ENCODE results near the gene IGSF6.
"Not testable (repeated sequence)": the region's sequence is repeated elsewhere in the genome, so short reads cannot be mapped to it uniquely, and the experiment has no call there.

IGSF6 gene

GRCh38 chr16:21618281-21618680 lies 34.1 kb downstream of the IGSF6 start:
- Histone ChIP-seq H3K4me3 (ENCODE audit: low read length) (no peak overlapping the region), H3K27ac (ENCODE audit: low read depth, low read length) (no peak overlapping the region), H3K36me3 (ENCODE audit: control insufficient read depth, insufficient read depth, low read length) (peaks cover 8% of the 10 kb centered on the region), H3K4me1 (ENCODE audit: control insufficient read depth, insufficient read depth, low read length) (no peaks in the 10 kb centered on the region), H3K9ac (ENCODE audit: low read length) (no peak overlapping the region), H3K27me3 (ENCODE audit: control insufficient read depth, insufficient read depth, low read length) (no peaks in the 10 kb centered on the region)

GRCh38 chr16:21617607-21618006 lies 34.8 kb downstream of the IGSF6 start:
- Histone ChIP-seq H3K36me3 (ENCODE audit: control insufficient read depth, insufficient read depth, low read length) (peaks cover 8% of the 10 kb centered on the region), H3K4me1 (ENCODE audit: control insufficient read depth, insufficient read depth, low read length) (no peaks in the 10 kb centered on the region), H3K4me3 (ENCODE audit: low read length) (no peak overlapping the region), H3K27ac (ENCODE audit: low read depth, low read length) (no peak overlapping the region), H3K9ac (ENCODE audit: low read length) (no peak overlapping the region), H3K27me3 (ENCODE audit: control insufficient read depth, insufficient read depth, low read length) (no peaks in the 10 kb centered on the region)

GRCh38 chr16:21614896-21615295 lies 37.5 kb downstream of the IGSF6 start:
- H3K4me3 ChIP-seq (ENCODE audit: low read length) = no peak overlapping the region
- no peak overlapping the region for H3K27ac ChIP-seq (ENCODE audit: low read depth, low read length)
- H3K36me3 ChIP-seq (ENCODE audit: control insufficient read depth, insufficient read depth, low read length) = peaks cover 5% of the 10 kb centered on the region
- no peaks in the 10 kb centered on the region for H3K27me3 ChIP-seq (ENCODE audit: control insufficient read depth, insufficient read depth, low read length)
- no peak overlapping the region for H3K9ac ChIP-seq (ENCODE audit: low read length)
- peaks cover 10% of the 10 kb centered on the region for H3K4me1 ChIP-seq (ENCODE audit: control insufficient read depth, insufficient read depth, low read length)

- Histone ChIP-seq H3K36me3 (ENCODE audit: control insufficient read depth, insufficient read depth, low read length) (peaks cover 3% of the 10 kb centered on the region), H3K4me1 (ENCODE audit: control insufficient read depth, insufficient read depth, low read length) (peaks cover 10% of the 10 kb centered on the region), H3K4me3 (ENCODE audit: low read length) (no peak overlapping the region), H3K9ac (ENCODE audit: low read length) (no peak overlapping the region), H3K27me3 (ENCODE audit: control insufficient read depth, insufficient read depth, low read length) (no peaks in the 10 kb centered on the region), H3K27ac (ENCODE audit: low read depth, low read length) (no peak overlapping the region)
Measured at GRCh38 chr16:21613781-21614180, 38.6 kb downstream of the IGSF6 start.

GRCh38 chr16:21613361-21613760 lies 39.0 kb downstream of the IGSF6 start:
- Histone ChIP-seq H3K27ac (ENCODE audit: low read depth, low read length) (no peak overlapping the region), H3K36me3 (ENCODE audit: control insufficient read depth, insufficient read depth, low read length) (peaks cover 3% of the 10 kb centered on the region), H3K27me3 (ENCODE audit: control insufficient read depth, insufficient read depth, low read length) (no peaks in the 10 kb centered on the region), H3K4me1 (ENCODE audit: control insufficient read depth, insufficient read depth, low read length) (peaks cover 10% of the 10 kb centered on the region), H3K4me3 (ENCODE audit: low read length) (no peak overlapping the region), H3K9ac (ENCODE audit: low read length) (no peak overlapping the region)

- Histone ChIP-seq H3K9ac (ENCODE audit: low read length) (no peak overlapping the region), H3K4me1 (ENCODE audit: control insufficient read depth, insufficient read depth, low read length) (peaks cover 10% of the 10 kb centered on the region), H3K27ac (ENCODE audit: low read depth, low read length) (no peak overlapping the region), H3K36me3 (ENCODE audit: control insufficient read depth, insufficient read depth, low read length) (peaks cover 3% of the 10 kb centered on the region), H3K4me3 (ENCODE audit: low read length) (no peak overlapping the region), H3K27me3 (ENCODE audit: control insufficient read depth, insufficient read depth, low read length) (no peaks in the 10 kb centered on the region)
Measured at GRCh38 chr16:21611556-21612384, 40.6 kb downstream of the IGSF6 start.

- Histone ChIP-seq H3K9ac (ENCODE audit: low read length) (no peak overlapping the region), H3K4me1 (ENCODE audit: control insufficient read depth, insufficient read depth, low read length) (peaks cover 10% of the 10 kb centered on the region), H3K27me3 (ENCODE audit: control insufficient read depth, insufficient read depth, low read length) (no peaks in the 10 kb centered on the region), H3K27ac (ENCODE audit: low read depth, low read length) (no peak overlapping the region), H3K36me3 (ENCODE audit: control insufficient read depth, insufficient read depth, low read length) (peaks cover 3% of the 10 kb centered on the region), H3K4me3 (ENCODE audit: low read length) (no peak overlapping the region)
Measured at GRCh38 chr16:21611198-21611555, 41.2 kb downstream of the IGSF6 start.

GRCh38 chr16:21610766-21611165 lies 41.6 kb downstream of the IGSF6 start:
- no peak overlapping the region for H3K9ac ChIP-seq (ENCODE audit: low read length)
- no peaks in the 10 kb centered on the region for H3K36me3 ChIP-seq (ENCODE audit: control insufficient read depth, insufficient read depth, low read length)
- H3K4me1 ChIP-seq (ENCODE audit: control insufficient read depth, insufficient read depth, low read length) = peaks cover 10% of the 10 kb centered on the region
- H3K4me3 ChIP-seq (ENCODE audit: low read length) = no peak overlapping the region
- no peaks in the 10 kb centered on the region for H3K27me3 ChIP-seq (ENCODE audit: control insufficient read depth, insufficient read depth, low read length)
- H3K27ac ChIP-seq (ENCODE audit: low read depth, low read length) = no peak overlapping the region

DNA sequence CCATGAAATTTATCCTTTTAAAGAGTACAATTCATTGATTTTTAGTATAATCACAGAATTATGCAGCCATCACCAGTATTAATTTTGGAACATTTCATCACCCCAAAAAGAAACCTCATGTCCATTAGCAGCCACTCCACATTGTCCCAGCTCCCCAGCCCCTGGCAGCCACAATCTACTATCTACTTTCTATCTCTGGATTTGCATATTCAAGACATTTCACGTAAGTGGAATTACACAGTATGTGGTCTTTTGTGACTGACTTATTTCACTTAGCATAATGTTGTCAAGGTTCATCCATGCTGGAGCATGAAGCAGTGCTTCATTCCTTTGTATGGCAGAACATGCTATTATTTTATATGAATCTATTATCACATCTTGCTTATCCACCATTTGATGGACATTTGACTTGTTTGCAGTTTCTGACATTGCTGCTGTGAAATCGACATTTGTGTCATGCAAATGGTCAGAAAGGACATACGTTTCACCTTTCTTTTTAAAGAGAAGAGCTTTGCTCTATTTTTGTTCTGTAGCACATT lies 42.3 kb downstream of the IGSF6 start:
- H3K4me3 ChIP-seq (ENCODE audit: low read length) = no peak overlapping the region

DNA sequence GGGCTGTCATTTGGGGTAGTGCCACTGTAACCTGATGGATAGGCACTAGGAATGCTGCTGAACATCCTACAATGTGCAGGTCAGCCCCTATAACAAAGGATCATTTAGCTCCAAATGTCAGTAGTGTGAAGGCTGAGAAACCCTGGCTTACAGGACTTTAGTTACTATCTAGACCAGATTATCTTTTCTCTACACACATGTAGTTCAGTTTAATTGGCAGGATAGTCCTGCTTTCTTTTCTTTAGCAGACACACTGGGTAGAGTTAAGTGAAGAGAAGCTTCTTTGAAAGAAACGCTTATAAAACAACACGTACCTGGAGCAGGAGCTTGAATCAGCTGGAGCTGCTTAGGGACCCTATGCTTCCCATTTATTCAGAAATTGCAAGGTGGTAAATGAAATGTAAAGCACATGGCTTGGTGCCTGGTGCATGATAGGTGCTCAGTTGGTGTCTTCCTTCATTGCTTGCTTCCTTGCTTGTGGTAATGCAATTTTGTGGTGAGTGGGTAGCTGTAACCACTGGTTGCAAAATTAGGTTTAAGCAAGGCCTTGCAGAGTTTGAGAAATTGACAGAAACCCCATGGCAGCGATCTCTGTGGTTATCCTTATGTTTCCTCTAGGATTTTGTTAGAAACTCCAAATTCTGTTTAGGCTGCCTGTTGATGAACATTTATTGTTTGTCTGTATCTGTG lies 43.6 kb downstream of the IGSF6 start:
- Histone ChIP-seq H3K9ac (ENCODE audit: low read length) (no peak overlapping the region), H3K27ac (ENCODE audit: low read depth, low read length) (no peak overlapping the region), H3K27me3 (ENCODE audit: control insufficient read depth, insufficient read depth, low read length) (no peaks in the 10 kb centered on the region), H3K4me3 (ENCODE audit: low read length) (no peak overlapping the region), H3K36me3 (ENCODE audit: control insufficient read depth, insufficient read depth, low read length) (no peaks in the 10 kb centered on the region), H3K4me1 (ENCODE audit: control insufficient read depth, insufficient read depth, low read length) (peaks cover 12% of the 10 kb centered on the region)

More for the DNA sequence above, 42.3 kb downstream of the IGSF6 start:
- Histone ChIP-seq H3K27me3 (ENCODE audit: control insufficient read depth, insufficient read depth, low read length) (no peaks in the 10 kb centered on the region), H3K9ac (ENCODE audit: low read length) (no peak overlapping the region), H3K36me3 (ENCODE audit: control insufficient read depth, insufficient read depth, low read length) (no peaks in the 10 kb centered on the region), H3K4me1 (ENCODE audit: control insufficient read depth, insufficient read depth, low read length) (peaks cover 10% of the 10 kb centered on the region), H3K27ac (ENCODE audit: low read depth, low read length) (no peak overlapping the region)

DNA sequence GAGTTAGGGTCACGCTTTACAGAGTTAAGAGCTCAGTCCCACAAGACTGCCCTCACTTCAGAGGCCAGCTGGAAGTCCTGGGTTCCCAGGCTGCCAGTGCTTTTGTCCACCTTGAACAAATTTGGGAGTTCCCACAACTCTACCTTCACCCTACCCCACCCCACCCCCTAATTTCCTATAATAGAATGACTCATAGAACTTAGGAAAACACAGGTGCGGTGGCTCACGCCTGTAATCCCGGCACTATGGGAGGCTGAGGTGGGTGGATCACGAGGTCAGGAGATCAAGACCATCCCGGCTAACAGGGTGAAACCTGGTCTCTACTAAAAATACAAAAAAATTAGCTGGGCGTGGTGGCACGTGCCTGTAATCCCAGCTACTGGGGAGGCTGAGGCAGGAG lies 46.6 kb downstream of the IGSF6 start:
- not testable (repeated sequence) for H3K9ac ChIP-seq (ENCODE audit: low read length)

GRCh38 chr16:21603928-21604327 lies 48.5 kb downstream of the IGSF6 start:
- H3K4me3 ChIP-seq (ENCODE audit: low read length) = no peak overlapping the region
- peaks cover 10% of the 10 kb centered on the region for H3K4me1 ChIP-seq (ENCODE audit: control insufficient read depth, insufficient read depth, low read length)
- H3K9ac ChIP-seq (ENCODE audit: low read length) = no peak overlapping the region
- no peaks in the 10 kb centered on the region for H3K27me3 ChIP-seq (ENCODE audit: control insufficient read depth, insufficient read depth, low read length)
- H3K36me3 ChIP-seq (ENCODE audit: control insufficient read depth, insufficient read depth, low read length) = no peaks in the 10 kb centered on the region
- H3K27ac ChIP-seq (ENCODE audit: low read depth, low read length) = no peak overlapping the region

More for the DNA sequence above, 46.6 kb downstream of the IGSF6 start:
- H3K27ac ChIP-seq (ENCODE audit: low read depth, low read length); H3K36me3 ChIP-seq (ENCODE audit: control insufficient read depth, insufficient read depth, low read length); H3K27me3 ChIP-seq (ENCODE audit: control insufficient read depth, insufficient read depth, low read length); H3K4me3 ChIP-seq (ENCODE audit: low read length); H3K4me1 ChIP-seq (ENCODE audit: control insufficient read depth, insufficient read depth, low read length): not testable (repeated sequence)
